GM18870 (cell line): ENCODE measurements around the gene STX1A.
A peak's percentile ranks its signal among the peaks of the same experiment; 100 is the strongest.
"Not testable (repeated sequence)": the region's sequence is repeated elsewhere in the genome, so short reads cannot be mapped to it uniquely, and the experiment has no call there.

Experiments
- ATAC-seq: cut with Tn5 transposase; IDR thresholded peaks from one replicate; pipeline ENCODE4 v1.9.1; 2021; ENCODE audit warnings: moderate library complexity; ENCODE audit not compliant: unreplicated experiment

Gene STX1A

GRCh38 chr7:73683788-73684693 is 35.4 kb downstream of the STX1A start:
- peak; percentile 15 for ATAC-seq

GRCh38 chr7:73683056-73683787 is 36.2 kb downstream of the STX1A start, which contains the start of the genes BUD23 and DNAJC30:
BUD23 (plus strand) TSS chr7:73683597; CDS start chr7:73683626, 29 bp downstream.
DNAJC30 (minus strand) TSS chr7:73683453; CDS start chr7:73683423, 30 bp downstream.
- peak; percentile 82 for ATAC-seq

DNA sequence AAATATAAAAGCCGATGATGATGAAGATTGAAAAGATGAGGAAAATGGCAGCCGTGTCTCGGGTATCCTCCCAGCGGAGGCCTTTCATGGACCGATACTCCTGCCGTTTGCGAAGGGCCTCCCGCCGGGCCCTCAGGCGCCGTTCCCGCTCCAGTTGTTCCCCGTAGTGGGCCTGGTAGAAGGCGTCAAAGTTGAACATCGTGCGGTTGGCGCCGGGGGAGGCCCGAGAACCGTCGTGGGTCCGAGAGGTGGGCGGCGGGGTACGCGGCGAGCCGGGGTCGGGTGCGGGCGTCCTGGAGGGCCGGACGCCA is 36.8 kb downstream of the STX1A start:
- ATAC-seq = no peak

DNA sequence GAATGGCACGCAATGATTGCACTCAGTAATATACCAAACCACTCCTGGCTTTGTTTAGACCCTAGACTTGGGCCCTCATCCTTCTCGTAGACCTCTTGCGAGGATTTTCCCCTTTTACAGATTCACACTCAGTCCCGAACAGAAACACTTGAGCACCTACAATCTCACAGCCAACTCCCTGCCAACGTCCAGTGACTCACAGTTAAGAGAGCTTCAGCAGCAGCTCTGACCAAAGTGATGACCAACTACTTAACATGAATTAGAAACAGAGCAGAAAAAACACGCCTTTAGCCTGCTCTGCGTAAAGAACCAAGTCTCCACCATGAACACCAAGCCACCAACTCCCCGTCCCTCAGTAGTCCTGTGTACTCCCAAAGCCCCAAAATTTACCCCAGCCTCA is 38.4 kb downstream of the STX1A start:
- ATAC-seq = no peak

DNA sequence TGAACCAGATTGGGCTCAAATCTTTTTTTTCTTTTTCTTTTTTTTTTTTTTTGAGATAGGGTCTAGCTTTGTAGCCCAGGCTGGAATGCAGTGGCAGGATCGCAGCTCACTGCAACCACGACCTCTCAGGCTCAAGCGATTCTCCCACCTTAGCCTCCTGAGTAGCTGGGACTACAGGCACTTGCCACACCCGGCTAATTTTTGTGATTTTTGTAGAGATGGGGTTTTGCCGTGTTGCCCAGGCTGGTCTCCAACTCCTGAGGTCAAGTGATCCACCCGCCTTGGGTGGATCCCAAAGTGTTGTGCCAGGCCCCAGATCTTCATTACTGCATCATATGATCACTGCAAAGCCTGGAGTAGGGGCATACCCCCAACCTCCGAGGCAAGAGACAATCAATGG is 39.0 kb downstream of the STX1A start:
- no peak for ATAC-seq

GRCh38 chr7:73679709-73680108 is 39.8 kb downstream of the STX1A start:
- ATAC-seq = no peak

DNA sequence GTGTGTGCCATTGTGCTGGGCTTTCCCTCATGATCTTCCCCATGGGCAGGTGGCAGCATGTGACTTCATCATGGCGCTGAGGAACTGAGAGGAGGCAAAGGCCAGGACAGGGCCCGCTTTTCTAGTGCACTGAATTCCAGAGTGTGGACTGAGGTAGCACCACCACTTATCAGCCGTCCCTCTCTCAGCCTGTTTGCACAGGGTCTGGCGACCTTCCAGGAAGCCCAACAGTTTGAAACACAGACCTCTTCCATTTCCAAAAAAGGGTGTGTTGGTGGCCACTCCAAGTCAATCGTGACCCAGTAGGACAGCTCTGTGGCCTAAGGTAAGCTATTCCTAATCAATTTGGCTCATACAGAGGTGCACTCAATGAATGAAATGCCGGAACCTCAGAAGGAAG is 40.6 kb downstream of the STX1A start:
- no peak for ATAC-seq

DNA sequence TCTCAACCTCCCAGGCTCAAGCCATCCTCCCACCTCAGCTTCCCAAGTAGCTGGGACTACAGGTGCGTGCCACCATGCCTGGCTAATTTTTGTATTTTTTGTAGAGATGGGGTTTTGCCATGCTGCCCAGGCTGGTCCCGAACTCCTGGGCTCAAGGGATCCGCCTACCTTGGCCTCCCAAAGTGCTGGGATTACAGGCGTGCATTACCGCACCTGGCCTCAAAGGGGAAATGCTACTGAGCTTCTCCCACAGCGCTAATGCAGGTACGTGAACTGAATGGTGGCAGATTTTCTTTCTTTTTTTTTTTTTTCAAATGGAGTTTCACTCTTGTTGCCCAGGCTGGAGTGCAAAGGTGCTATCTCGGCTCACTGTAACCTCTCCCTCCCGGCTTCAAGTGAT is 43.4 kb downstream of the STX1A start:
- not testable (repeated sequence) for ATAC-seq

DNA sequence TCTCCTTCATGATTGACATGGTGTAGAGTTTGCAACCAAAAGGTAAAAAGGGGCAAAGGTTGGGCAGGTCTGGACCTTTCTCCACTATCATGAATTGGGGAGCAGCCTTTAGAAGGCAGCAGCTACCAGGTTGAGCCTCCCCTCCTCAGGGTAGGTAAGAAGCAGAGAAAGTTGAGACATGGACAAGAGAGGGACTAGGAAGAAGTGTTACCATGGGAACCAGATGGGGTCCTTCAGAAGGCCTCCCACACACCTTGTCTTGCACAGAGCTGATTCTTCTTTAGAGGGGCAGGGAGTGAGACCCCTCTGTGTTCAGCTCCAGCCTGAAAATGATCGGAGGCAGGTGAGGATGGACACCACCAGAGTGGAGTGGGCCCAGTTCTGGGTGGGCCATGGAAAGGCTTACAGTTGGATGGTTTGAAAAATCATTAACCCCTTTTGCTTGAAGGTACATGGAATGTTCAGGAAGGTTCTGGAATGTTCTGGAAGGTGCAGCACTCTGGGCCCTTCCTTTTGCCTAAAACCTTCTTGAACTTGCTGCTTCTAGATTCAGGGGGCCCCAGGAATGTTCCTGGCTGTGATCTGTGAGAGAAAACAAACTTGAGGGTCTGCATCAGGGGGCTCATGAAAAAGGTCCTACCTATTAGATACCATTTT is 44.9 kb downstream of the STX1A start:
- no peak for ATAC-seq

DNA sequence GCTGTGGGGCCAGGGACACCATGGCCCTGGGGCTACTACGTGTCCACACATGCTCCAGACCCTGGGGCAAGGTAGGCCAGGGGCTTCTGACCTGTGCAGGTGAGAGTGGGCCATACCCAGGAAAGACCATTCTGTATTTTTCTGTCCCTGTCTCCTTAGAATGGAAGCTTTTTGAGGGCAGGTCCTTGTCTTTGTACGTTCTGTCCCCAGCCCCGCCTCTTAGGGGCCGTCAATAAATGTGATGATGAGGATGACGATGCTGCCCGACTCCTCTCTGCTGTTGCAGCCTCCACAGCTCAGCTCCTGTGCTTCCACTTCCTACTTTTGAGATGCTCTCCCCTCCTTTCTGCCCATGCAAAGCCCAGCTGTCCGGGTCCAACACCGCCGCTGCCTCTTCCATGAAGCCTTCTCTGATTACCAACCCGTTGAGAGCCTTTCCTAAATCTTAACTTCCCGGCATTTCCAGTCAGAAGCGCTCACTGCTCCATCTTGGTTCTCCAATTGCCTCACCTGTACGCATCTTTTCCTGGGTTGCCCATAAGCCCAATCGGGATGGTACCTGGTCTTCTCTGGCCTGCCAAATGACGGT is 47.5 kb downstream of the STX1A start:
- no peak for ATAC-seq

GRCh38 chr7:73671322-73671661 is 48.2 kb downstream of the STX1A start:
- no peak for ATAC-seq

- no peak for ATAC-seq
Measured at GRCh38 chr7:73669858-73670385, 49.5 kb downstream of the STX1A start.

GRCh38 chr7:73669288-73669701 is 50.2 kb downstream of the STX1A start:
- ATAC-seq = no peak

DNA sequence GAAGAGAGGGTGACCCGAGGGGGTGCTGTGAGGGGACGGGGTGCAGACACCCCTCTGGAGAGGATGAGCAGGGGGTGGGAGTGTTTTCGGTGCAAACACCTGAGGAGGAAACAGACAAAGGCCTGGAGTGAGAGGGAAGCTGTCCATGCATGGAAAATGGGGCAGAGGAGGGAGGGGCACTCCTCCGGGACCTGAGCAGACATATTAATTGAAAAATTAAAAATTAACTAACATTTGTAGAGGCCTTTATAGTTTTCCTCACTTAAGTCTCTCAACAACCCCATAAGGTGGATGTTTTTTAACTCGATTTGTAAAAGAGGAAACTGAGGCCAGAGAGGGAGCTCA is 50.6 kb downstream of the STX1A start:
- no peak for ATAC-seq

DNA sequence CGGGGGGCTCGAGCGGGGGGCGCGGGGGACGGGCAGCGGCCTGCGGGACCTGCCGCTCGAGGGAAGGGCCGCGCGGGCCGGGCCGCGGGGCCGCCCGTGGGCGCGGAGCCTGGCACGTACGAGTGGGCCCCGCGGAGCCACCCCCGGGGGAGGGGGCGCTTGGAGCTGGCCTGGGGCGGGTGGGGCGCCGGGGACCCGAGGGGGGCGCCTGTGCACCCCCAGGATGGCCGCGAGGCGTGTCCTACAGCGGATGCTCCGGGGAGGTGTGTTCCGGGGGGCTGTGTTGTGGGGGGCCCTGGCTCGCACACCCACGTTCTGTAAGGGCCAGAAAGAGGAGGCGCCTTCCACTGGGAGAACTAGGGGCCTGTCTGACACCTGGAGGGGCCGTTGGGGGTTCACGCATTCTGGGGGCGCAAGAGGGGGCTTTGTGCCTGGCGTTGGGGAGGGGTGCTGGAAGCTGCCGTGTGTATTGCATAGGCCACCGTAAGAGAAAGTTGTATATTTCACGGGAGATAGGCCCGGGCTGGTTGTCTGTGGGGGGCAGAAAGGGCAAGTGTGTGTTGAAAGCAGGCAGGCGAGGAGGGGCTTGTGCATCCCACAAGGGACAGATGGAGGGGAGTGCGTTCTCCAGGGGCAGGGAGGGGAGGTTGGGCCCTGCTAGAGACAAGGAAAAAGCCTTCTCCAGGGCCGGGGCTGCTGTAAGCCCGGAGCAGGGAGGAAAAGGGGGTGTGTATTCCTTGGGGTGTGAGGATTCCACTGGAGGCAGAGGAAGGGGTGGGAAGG is 51.2 kb downstream of the STX1A start:
- no peak for ATAC-seq

DNA sequence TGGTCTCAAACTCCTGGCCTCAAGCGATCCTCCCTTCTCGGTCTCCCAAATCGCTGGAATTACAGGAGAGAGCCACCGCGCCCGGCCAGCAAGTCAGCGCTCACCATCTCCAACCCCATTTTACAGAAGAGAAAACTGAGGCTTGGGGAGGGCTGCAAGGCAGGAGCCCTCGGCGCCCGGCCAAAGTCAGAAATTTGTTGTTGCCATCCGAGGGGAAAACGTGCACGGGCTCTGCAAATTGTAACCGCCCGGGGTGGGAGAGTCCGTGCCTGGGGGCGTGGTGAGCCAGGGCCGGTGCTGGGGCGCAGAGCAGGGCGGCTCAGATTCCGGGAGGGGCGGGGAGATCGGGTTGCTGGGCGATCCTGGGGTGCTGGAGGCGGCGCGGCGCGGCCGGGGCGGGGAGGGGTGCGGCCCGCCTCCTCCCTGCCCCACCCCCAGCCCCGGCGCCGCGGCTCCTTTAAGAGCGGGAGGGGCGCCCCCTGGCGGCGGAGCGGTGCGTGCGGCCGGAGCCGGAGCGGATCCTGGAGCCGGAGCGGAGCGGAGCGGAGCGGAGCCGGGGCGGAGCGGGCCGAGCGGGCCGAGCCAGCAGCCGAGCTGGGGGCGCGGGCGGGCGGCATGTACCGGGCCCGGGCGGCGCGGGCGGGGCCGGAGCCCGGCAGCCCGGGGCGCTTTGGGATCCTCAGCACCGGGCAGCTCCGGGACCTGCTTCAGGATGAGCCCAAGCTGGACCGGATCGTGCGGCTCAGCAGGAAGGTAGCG is 51.9 kb downstream of the STX1A start, which contains the start of gene VPS37D:
Gene VPS37D (plus strand): TSS at position 488 of the 759 bp plus-strand sequence. CDS start 128 bp downstream, at position 616.
- ATAC-seq = no peak

- ATAC-seq = no peak
Measured at GRCh38 chr7:73663033-73663432, 56.4 kb downstream of the STX1A start.

- ATAC-seq = not testable (repeated sequence)
Measured at GRCh38 chr7:73660594-73660993, 58.9 kb downstream of the STX1A start.

DNA sequence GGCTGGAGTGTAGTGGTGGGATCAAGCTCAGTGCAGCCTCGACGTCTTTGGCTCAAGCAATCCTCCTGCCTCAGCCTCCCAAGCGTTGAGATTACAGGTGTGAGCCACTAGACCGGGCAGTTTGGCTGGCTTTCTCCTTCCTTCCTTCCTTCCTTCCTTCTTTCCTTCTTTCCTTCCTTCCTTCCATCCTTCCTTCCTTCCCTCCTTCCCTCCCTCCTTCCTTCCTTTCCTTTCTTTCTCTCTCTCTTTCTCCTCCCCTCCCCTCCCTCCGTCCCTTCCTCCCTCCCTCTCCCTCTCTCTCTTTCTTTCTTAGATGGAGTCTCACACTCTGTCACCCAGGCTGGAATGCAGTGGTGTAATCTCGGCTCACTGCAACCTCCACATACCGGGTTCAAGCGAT is 59.5 kb downstream of the STX1A start:
- ATAC-seq = no peak
